MCF 10A (cell line): Measurements from ENCODE around the gene TCERG1. TPM values are rescaled to one million over a fixed set of nuclear protein-coding genes. Genes with fewer than 3 reads are reported as not detected.

Source experiments
- BruUV-seq: library from RNA; stranded (reverse); fragments of 400-500 nt; replicated peaks from 2 replicates; lab custom pipeline; 2021; lab: Mats Ljungman, UMichigan
- CTCF ChIA-PET: fragments of 300-600 bp; sonication (Branson Sonifier 250); formaldehyde crosslinking; extraction: SDS; loops from one replicate; lab custom pipeline; 2021; ENCODE audit warnings: antibody characterized with exemption, inconsistent platforms; lab: Yijun Ruan, JAX
- POLR2A ChIA-PET: fragments of 300-600, 350-650 bp; sonication (Branson Sonifier 250); formaldehyde crosslinking; extraction: SDS; loops from one replicate; lab custom pipeline; 2020; ENCODE audit warnings: antibody characterized with exemption, inconsistent platforms; lab: Yijun Ruan, JAX
- DNase-seq: peaks from one replicate; pipeline ENCODE4 v3.0.0-alpha.2; 2018; ENCODE audit not compliant: unreplicated experiment
- H3K27ac Mint-ChIP-seq: one replicate; pipeline ENCODE4 v1.8.0; 2022; ENCODE audit warnings: mild to moderate bottlenecking, low read depth, mixed read lengths; ENCODE audit not compliant: unreplicated experiment
- H3K27me3 Mint-ChIP-seq: one replicate; pipeline ENCODE4 v1.8.0; 2022; ENCODE audit warnings: mixed read lengths; ENCODE audit not compliant: insufficient read depth, unreplicated experiment
- H3K36me3 Mint-ChIP-seq: one replicate; pipeline ENCODE4 v1.8.0; 2022; ENCODE audit warnings: mild to moderate bottlenecking, moderate library complexity, mixed read lengths; ENCODE audit not compliant: insufficient read depth, unreplicated experiment
- H3K4me1 Mint-ChIP-seq: one replicate; pipeline ENCODE4 v1.8.0; 2022; ENCODE audit warnings: mixed read lengths; ENCODE audit not compliant: insufficient read depth, unreplicated experiment
- H3K4me3 Mint-ChIP-seq: one replicate; pipeline ENCODE4 v1.8.0; 2022; ENCODE audit warnings: mild to moderate bottlenecking, moderate library complexity, mixed read lengths; ENCODE audit not compliant: unreplicated experiment
- H3K9me3 Mint-ChIP-seq: one replicate; pipeline ENCODE4 v1.8.0; 2022; ENCODE audit warnings: mixed read lengths; ENCODE audit not compliant: unreplicated experiment
- CTCF ChIP-seq: fragments of 200-600 bp; IDR thresholded peaks from one replicate; pipeline ENCODE4 v1.8.0; 2022; ENCODE audit warnings: antibody characterized with exemption, mild to moderate bottlenecking; ENCODE audit not compliant: unreplicated experiment
- intact Hi-C: fragments of 100-400 bp; cut with micrococcal nuclease; formaldehyde crosslinking; loops from 2 replicates; pipeline ENCODE4 v1.14.1; 2022
- total RNA-seq: library from RNA; stranded (reverse); gene quantifications from 2 replicates; pipeline ENCODE4 v1.2.3, GENCODE V29; 2022

The TCERG1 gene
- total RNA-seq, 1 experiment from 2014 or later = 134 TPM

- Mint-ChIP-seq H3K4me3 (no peak overlapping the region), H3K9me3 (no peaks in the 10 kb centered on the region), H3K27me3 (no peaks in the 10 kb centered on the region), H3K36me3 (peaks cover 4% of the 10 kb centered on the region), H3K27ac (no peak overlapping the region), H3K4me1 (no peaks in the 10 kb centered on the region)
- ChIA-PET POLR2A (interaction anchor here (0.6 to 1.2 kb wide), 3 partner anchors 9 to 36 kb away, joined by 3 to 4 read pairs (median 3); no protein-coding TSS in a partner anchor), CTCF (interaction anchor here (0.6 to 2.9 kb wide), 15 partner anchors 9 to 849 kb away, joined by 3 to 36 read pairs (median 5); partner anchors contain the start of gene TCERG1)
- BruUV-seq = no TSS peak
- no peak for TF ChIP-seq CTCF
- DNase-seq = no peak
- intact Hi-C loops = no loop called here
These were observed 73.6 kb downstream of the TCERG1 start for GRCh38 chr5:146520731-146521130.

GRCh38 chr5:146521403-146522106, 74.4 kb downstream of the TCERG1 start:
- CTCF ChIA-PET = interaction anchor here (0.6 to 2.9 kb wide), 14 partner anchors 9 to 848 kb away, joined by 3 to 36 read pairs (median 5); partner anchors contain the start of gene TCERG1
- no TSS peak for BruUV-seq
- POLR2A ChIA-PET = interaction anchor here (0.6 to 1.2 kb wide), 2 partner anchors 10 to 19 kb away, joined by 3 to 4 read pairs; no protein-coding TSS in a partner anchor
- intact Hi-C loops = no loop called here
- no peak for TF ChIP-seq CTCF
- Mint-ChIP-seq H3K27ac (no peak overlapping the region), H3K4me3 (no peak overlapping the region), H3K27me3 (no peaks in the 10 kb centered on the region), H3K4me1 (no peaks in the 10 kb centered on the region), H3K9me3 (no peaks in the 10 kb centered on the region), H3K36me3 (no peaks in the 10 kb centered on the region)
- no peak for DNase-seq

GRCh38 chr5:146523698-146524097, 76.6 kb downstream of the TCERG1 start:
- Mint-ChIP-seq H3K4me1 (peaks cover 14% of the 10 kb centered on the region), H3K27me3 (no peaks in the 10 kb centered on the region), H3K9me3 (no peaks in the 10 kb centered on the region), H3K36me3 (no peaks in the 10 kb centered on the region), H3K4me3 (no peak overlapping the region), H3K27ac (no peak overlapping the region)
- intact Hi-C loops = no loop called here
- TF ChIP-seq CTCF = no peak
- BruUV-seq = no TSS peak
- DNase-seq = no peak
- ChIA-PET POLR2A (interaction anchor here (1.4 kb wide), 1 partner anchor 14 kb away, joined by 4 read pairs; no protein-coding TSS in a partner anchor), CTCF (interaction anchor here (0.7 to 2.9 kb wide), 7 partner anchors 9 to 701 kb away, joined by 3 to 36 read pairs (median 5); no protein-coding TSS in a partner anchor)

- no peaks in the 10 kb centered on the region for H3K27me3 Mint-ChIP-seq
- H3K4me1 Mint-ChIP-seq = peaks cover 14% of the 10 kb centered on the region
- no peak overlapping the region for H3K4me3 Mint-ChIP-seq
- CTCF ChIA-PET = interaction anchor here (0.5 to 3.8 kb wide), 12 partner anchors 11 to 1891 kb away, joined by 3 to 25 read pairs (median 3); partner anchors contain the start of genes GPR151 and TCERG1
- DNase-seq = no peak
- POLR2A ChIA-PET = interaction anchor here (1.2 kb wide), 1 partner anchor 60 kb away, joined by 3 read pairs; no protein-coding TSS in a partner anchor
- no peaks in the 10 kb centered on the region for H3K36me3 Mint-ChIP-seq
- intact Hi-C loops = no loop called here
- no peak for TF ChIP-seq CTCF
- no peaks in the 10 kb centered on the region for H3K9me3 Mint-ChIP-seq
- BruUV-seq = no TSS peak
- no peak overlapping the region for H3K27ac Mint-ChIP-seq
These were observed 80.7 kb downstream of the TCERG1 start for GRCh38 chr5:146527785-146528184.
